Endodermal cell (in vitro differentiated cells): ENCODE data around the gene PLPP3. TPM values are rescaled to one million over a fixed set of nuclear protein-coding genes. Genes with fewer than 3 reads are reported as not detected.
A peak's percentile ranks its signal among the peaks of the same experiment; 100 is the strongest.

Experiments
- DNase-seq: peaks from one replicate; pipeline ENCODE4 v3.0.0-alpha.2; 2017
- H3K27ac ChIP-seq: 2 replicates; pipeline ENCODE4 v1.5.1; 2013; ENCODE audit warnings: mild to moderate bottlenecking, low read depth, low read length, moderate library complexity
- H3K27me3 ChIP-seq: 2 replicates; pipeline ENCODE4 v1.6.1; 2013; ENCODE audit warnings: mild to moderate bottlenecking, low read length, moderate library complexity; ENCODE audit not compliant: insufficient read depth, control insufficient read depth, poor library complexity, severe bottlenecking
- H3K36me3 ChIP-seq: 2 replicates; pipeline ENCODE4 v1.7.0; 2013; ENCODE audit warnings: mild to moderate bottlenecking, low read length, moderate library complexity; ENCODE audit not compliant: control insufficient read depth, insufficient read depth
- H3K4me1 ChIP-seq: one replicate; pipeline ENCODE4 v1.7.0; 2013; ENCODE audit warnings: low read length; ENCODE audit not compliant: control insufficient read depth, insufficient read depth
- H3K4me3 ChIP-seq: 2 replicates; pipeline ENCODE4 v1.5.1; 2013; ENCODE audit warnings: mild to moderate bottlenecking, low read length, moderate library complexity
- H3K9ac ChIP-seq: 2 replicates; pipeline ENCODE4 v1.6.1; 2013; ENCODE audit warnings: mild to moderate bottlenecking, low read length, moderate library complexity; ENCODE audit not compliant: poor library complexity, severe bottlenecking; ENCODE audit errors: extremely low read depth
- H3K9me3 ChIP-seq: 2 replicates; pipeline ENCODE4 v1.6.1; 2013; ENCODE audit warnings: mild to moderate bottlenecking, low read length, moderate library complexity; ENCODE audit not compliant: control insufficient read depth
- H3K27ac Mint-ChIP-seq: 2 replicates; pipeline ENCODE4 v1.8.0; 2020; ENCODE audit warnings: mixed read lengths
- H3K27me3 Mint-ChIP-seq: 2 replicates; pipeline ENCODE4 v1.8.0; 2021; ENCODE audit warnings: mild to moderate bottlenecking, mixed read lengths; ENCODE audit not compliant: insufficient read depth
- H3K36me3 Mint-ChIP-seq: 2 replicates; pipeline ENCODE4 v1.8.0; 2020; ENCODE audit warnings: low read depth, mixed read lengths
- H3K4me1 Mint-ChIP-seq: 2 replicates; pipeline ENCODE4 v1.8.0; 2020; ENCODE audit warnings: mixed read lengths
- H3K4me3 Mint-ChIP-seq: 2 replicates; pipeline ENCODE4 v1.8.0; 2020; ENCODE audit warnings: mild to moderate bottlenecking, moderate library complexity, mixed read lengths
- H3K9me3 Mint-ChIP-seq: 2 replicates; pipeline ENCODE4 v1.8.0; 2020; ENCODE audit warnings: mild to moderate bottlenecking, mixed read lengths
- CTCF ChIP-seq: fragments of 200-600 bp; sonication (generic); conservative IDR thresholded peaks from 2 replicates; pipeline ENCODE4 v1.5.0; 2021; ENCODE audit warnings: antibody characterized with exemption, mild to moderate bottlenecking
- WGBS, 2 experiments: methylation state at CpG; one replicate each; pipeline versions ENCODE4 v1.1.5 to v1.1.7; 2013; ENCODE audit warnings: missing lambda C conversion rate in 2 of 2, mixed read lengths in 1 of 2; ENCODE audit not compliant: insufficient coverage in 1 of 2, insufficient read length in 1 of 2; 5-methylcytosine and 5-hydroxymethylcytosine counted together
- total RNA-seq, 2 donors: library from RNA; stranded (reverse); fragmentation: NEBNext Ultra II Directional in 1 of 2; extraction: Animal tissue kit (Norgen Biotek cat#: 25700) in 1 of 2; gene quantifications; 2 replicates in 1 of 2; 3 replicates in 1 of 2; pipeline ENCODE4 v1.2.1, GENCODE V29; 2021

Gene PLPP3
- total RNA-seq, 2 donors from 2014 or later: 39.2 to 55.2 TPM

DNA sequence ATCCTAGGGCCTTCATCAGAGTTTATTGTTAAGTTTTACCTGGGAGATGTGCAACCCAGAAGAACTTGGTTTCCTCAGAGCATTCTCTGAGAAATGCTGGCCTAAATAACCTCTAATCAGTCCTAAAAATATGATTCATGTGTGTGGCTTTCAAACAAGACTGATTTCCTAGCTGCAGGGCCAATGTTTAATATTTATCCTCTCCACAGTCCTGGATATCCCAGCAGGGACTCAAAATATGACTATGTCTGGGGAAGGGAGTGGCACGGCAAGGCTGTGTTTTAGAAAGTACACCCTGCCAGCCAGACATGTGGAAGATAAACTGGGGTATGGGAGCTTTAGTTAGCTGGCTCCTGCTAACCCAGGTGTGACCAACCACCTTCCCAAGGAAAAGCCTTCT, 26.3 kb downstream of the PLPP3 start:
- H3K27ac Mint-ChIP-seq: peak overlapping the region; percentile 80
- peaks cover 18% of the 10 kb centered on the region for H3K4me1 ChIP-seq
- H3K9me3 Mint-ChIP-seq: no peaks in the 10 kb centered on the region
- peaks cover 56% of the 10 kb centered on the region for H3K4me1 Mint-ChIP-seq
- no peaks in the 10 kb centered on the region for H3K27me3 ChIP-seq
- WGBS, 2 experiments: 90 to 100% methylated on average over 1 of the region's 1 CpG
- H3K4me3 ChIP-seq: no peak overlapping the region
- no peak overlapping the region for H3K4me3 Mint-ChIP-seq
- no peaks in the 10 kb centered on the region for H3K9me3 ChIP-seq
- DNase-seq: no peak
- H3K9ac ChIP-seq: no peak overlapping the region
- no peak overlapping the region for H3K27ac ChIP-seq
- no peak for TF ChIP-seq CTCF
- peaks cover 17% of the 10 kb centered on the region for H3K36me3 Mint-ChIP-seq
- H3K27me3 Mint-ChIP-seq: no peaks in the 10 kb centered on the region
- H3K36me3 ChIP-seq: no peaks in the 10 kb centered on the region

DNA sequence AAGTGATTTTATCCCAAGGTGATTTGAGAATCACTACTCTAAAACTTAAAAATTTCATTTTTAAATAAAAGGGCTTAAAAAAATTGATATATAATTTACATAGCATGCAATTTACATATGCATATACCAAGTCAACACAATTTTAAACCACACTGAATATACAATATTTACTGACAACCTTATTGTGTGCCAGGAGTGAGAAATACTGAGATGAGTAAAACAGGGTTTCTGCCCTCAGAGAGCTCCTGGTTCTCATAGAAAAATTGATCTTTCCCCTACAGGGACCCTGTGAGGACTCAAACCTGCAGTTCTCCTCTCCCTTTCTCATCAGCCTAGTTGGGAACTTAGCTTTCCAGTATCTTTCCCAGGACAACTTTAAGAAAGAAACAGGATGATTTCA, 27.0 kb downstream of the PLPP3 start:
- no peak overlapping the region for H3K4me3 Mint-ChIP-seq
- Histone ChIP-seq H3K27ac (no peak overlapping the region), H3K27me3 (no peaks in the 10 kb centered on the region), H3K36me3 (no peaks in the 10 kb centered on the region), H3K9ac (no peak overlapping the region), H3K4me3 (no peak overlapping the region), H3K9me3 (no peaks in the 10 kb centered on the region), H3K4me1 (peaks cover 20% of the 10 kb centered on the region)
- H3K27me3 Mint-ChIP-seq: no peaks in the 10 kb centered on the region
- no peaks in the 10 kb centered on the region for H3K9me3 Mint-ChIP-seq
- peak overlapping the region; percentile 80 for H3K27ac Mint-ChIP-seq
- H3K36me3 Mint-ChIP-seq: peaks cover 20% of the 10 kb centered on the region
- peaks cover 60% of the 10 kb centered on the region for H3K4me1 Mint-ChIP-seq
- no peak for DNase-seq
- no peak for TF ChIP-seq CTCF

DNA sequence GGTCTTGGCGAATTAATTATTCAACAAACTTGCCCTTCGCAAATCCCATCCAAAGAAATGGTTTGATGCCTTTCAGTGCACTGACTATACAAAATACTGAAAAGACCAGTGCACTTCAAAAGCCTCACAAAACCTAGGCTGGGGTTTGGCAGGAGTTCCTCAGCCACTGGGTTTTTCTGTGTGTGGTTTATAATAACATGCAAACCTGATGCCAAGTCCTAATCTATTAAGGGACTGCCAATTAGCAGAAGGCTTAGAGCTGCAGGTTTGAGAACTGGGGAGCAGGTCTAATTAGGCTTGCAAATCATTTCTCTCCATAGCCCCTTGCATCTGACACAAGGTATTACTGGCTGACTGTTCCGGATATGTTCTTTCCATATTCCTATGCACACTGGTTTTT, 27.7 kb downstream of the PLPP3 start:
- WGBS, 2 experiments: 89 to 100% methylated on average over 3 of the region's 3 CpGs
- H3K4me1 ChIP-seq: peaks cover 20% of the 10 kb centered on the region

More for the DNA sequence above, 27.7 kb downstream of the PLPP3 start:
- no peak for TF ChIP-seq CTCF
- Histone ChIP-seq H3K9me3 (no peaks in the 10 kb centered on the region), H3K9ac (no peak overlapping the region), H3K27ac (no peak overlapping the region), H3K4me3 (no peak overlapping the region), H3K27me3 (no peaks in the 10 kb centered on the region), H3K36me3 (no peaks in the 10 kb centered on the region)
- no peak overlapping the region for H3K4me3 Mint-ChIP-seq
- H3K27me3 Mint-ChIP-seq: no peaks in the 10 kb centered on the region
- peaks cover 22% of the 10 kb centered on the region for H3K36me3 Mint-ChIP-seq
- no peaks in the 10 kb centered on the region for H3K9me3 Mint-ChIP-seq
- peaks cover 65% of the 10 kb centered on the region for H3K4me1 Mint-ChIP-seq
- H3K27ac Mint-ChIP-seq: no peak overlapping the region
- DNase-seq: no peak
